Activated T-helper 1 cell treated with anti-CD3 and anti-CD28 coated beads, Interleukin-12 subunit alpha, Interleukin-12 subunit beta, Interleukin-2, Interleukin-4 antibody, amounts not matched to agents 30 ng/mL and 10 ng/mL and 1 ng/mL, durations not matched to agents 14 hours and 24 hours and 36 hours (primary cell): ENCODE results near the gene MINAR2. TPM values are rescaled to one million over a fixed set of nuclear protein-coding genes. Genes with fewer than 3 reads are reported as not detected.

Experiments used
- DNase-seq: peaks from one replicate; pipeline ENCODE4 v3.0.0; 2021; ENCODE audit warnings: low spot score
- H3K27ac Mint-ChIP-seq: one replicate; pipeline ENCODE4 v1.8.0; 2021; ENCODE audit warnings: mild to moderate bottlenecking, mixed read lengths
- H3K27me3 Mint-ChIP-seq: one replicate; pipeline ENCODE4 v1.8.0; 2022; ENCODE audit warnings: mild to moderate bottlenecking, moderate library complexity, mixed read lengths; ENCODE audit not compliant: insufficient read depth
- H3K36me3 Mint-ChIP-seq: one replicate; pipeline ENCODE4 v1.8.0; 2021; ENCODE audit warnings: low read depth, mixed read lengths
- H3K4me1 Mint-ChIP-seq: one replicate; pipeline ENCODE4 v1.8.0; 2021; ENCODE audit warnings: low read depth, mixed read lengths
- H3K4me3 Mint-ChIP-seq: one replicate; pipeline ENCODE4 v1.8.0; 2021; ENCODE audit warnings: mild to moderate bottlenecking, moderate library complexity, mixed read lengths
- H3K9me3 Mint-ChIP-seq: one replicate; pipeline ENCODE4 v1.8.0; 2021; ENCODE audit warnings: mixed read lengths
- intact Hi-C: fragments of 100-400 bp; cut with micrococcal nuclease; formaldehyde crosslinking; loops from one replicate; pipeline ENCODE4 v1.15.1; 2024
- total RNA-seq: library from RNA; stranded (reverse); gene quantifications from 2 replicates; pipeline ENCODE4 v1.2.3, GENCODE V29; 2022

Gene MINAR2
- total RNA-seq, 1 donor from 2014 or later, result not detected

- no peaks in the 10 kb centered on the region for H3K36me3 Mint-ChIP-seq
- H3K27ac Mint-ChIP-seq, result no peak overlapping the region
- H3K4me3 Mint-ChIP-seq, result no peak overlapping the region
- intact Hi-C loops, result no loop called here
- no peaks in the 10 kb centered on the region for H3K9me3 Mint-ChIP-seq
- H3K27me3 Mint-ChIP-seq, result no peaks in the 10 kb centered on the region
- DNase-seq, result no peak
- no peaks in the 10 kb centered on the region for H3K4me1 Mint-ChIP-seq
Measured at GRCh38 chr5:129807162-129807814, 59.4 kb downstream of the MINAR2 start.

Other genes with a start within 250 kb of the MINAR2 start
- not detected in 2 replicates for gene CHSY3, start 156.4 kb downstream of the MINAR2 start, total RNA-seq